Adrenal gland (tissue), 5 donors: Measurements from ENCODE around the gene CCL7.

Source experiments
- CTCF ChIP-seq, 6 experiments: fragments of 450-650 bp in 4 of 6; fragments of 200-600 bp in 2 of 6; sonication (generic) in 1 of 6; IDR thresholded peaks; 1 replicate in 5 of 6; 2 replicates in 1 of 6; pipeline versions ENCODE4 v1.5.1 to v1.8.0; 2016 to 2021; ENCODE audit warnings: antibody characterized with exemption in 6 of 6, mild to moderate bottlenecking in 2 of 6, moderate library complexity in 1 of 6
- POLR2A ChIP-seq, 2 donors: fragments of 450-650 bp; IDR thresholded peaks; one replicate each; pipeline ENCODE4 v1.6.1; 2017; ENCODE audit warnings: antibody characterized with exemption in 2 of 2, mild to moderate bottlenecking in 2 of 2, moderate library complexity in 1 of 2
- donor health status: DM: no; HTN: no; CAD: no.

GRCh38 chr17:34257299-34257985 lies 12.6 kb upstream of the CCL7 start:
- TF ChIP-seq POLR2A (IDR thresholded peaks at IDR 0.05) (no peak), CTCF (IDR thresholded peaks at IDR 0.05) (no peak)
